HepG2 (cell line): ENCODE data around the gene GALNT10. TPM values are rescaled to one million over a fixed set of nuclear protein-coding genes. Genes with fewer than 3 reads are reported as not detected.

Source experiments
- ZNF646 ChIP-seq: sonication (generic); formaldehyde crosslinking; IDR thresholded peaks from 2 replicates; pipeline ENCODE4 v1.9.0; 2021; ENCODE audit warnings: mild to moderate bottlenecking, missing genetic modification reagents
- ZNF800 ChIP-seq: sonication (generic); formaldehyde crosslinking; IDR thresholded peaks from 2 replicates; pipeline ENCODE4 v1.4.0; 2020; ENCODE audit warnings: missing genetic modification reagents
- ZNF841 ChIP-seq: sonication (generic); formaldehyde crosslinking; IDR thresholded peaks from 2 replicates; pipeline ENCODE4 v1.8.1; 2023; ENCODE audit warnings: missing genetic modification reagents, borderline replicate concordance
- polyA plus RNA-seq, 8 experiments: library from polyadenylated mRNA; depleted of rRNA in 3 of 8; stranded (reverse) in 7 of 8; unstranded in 1 of 8; fragments of >200 nt; fragmentation: Illumina TruSeq in 4 of 8; extraction: Trizol in 4 of 8; gene quantifications; 2 replicates each; pipeline versions ENCODE4 v1.2.1 to v1.2.3, GENCODE V29; 2011 to 2016; ENCODE audit warnings: low read depth in 4 of 8, missing spikeins in 1 of 8, mixed read lengths in 1 of 8; ENCODE audit not compliant: insufficient read depth in 1 of 8
- total RNA-seq, 5 experiments: library from RNA; depleted of rRNA; stranded (reverse); fragments of >200 nt; fragmentation: Illumina TruSeq; extraction: Trizol; gene quantifications; 2 replicates each; pipeline ENCODE4 v1.2.3, GENCODE V29; 2016; ENCODE audit warnings: low read depth in 1 of 5

GALNT10 gene
- total and polyA plus RNA-seq, 2 of the 13 experiments (the other 11 are each of a cell fraction or from before 2014, with no cell fraction given): 8.1 to 11.2 TPM

- TF ChIP-seq ZNF646 (CRISPR knock-in tag): no peak
- TF ChIP-seq ZNF800: no peak
- no peak for TF ChIP-seq ZNF841 (CRISPR knock-in tag)
These were observed 255.9 kb downstream of the GALNT10 start (continued) for GRCh38 chr5:154446195-154447088.
